GM12801 (cell line): ENCODE measurements around the gene KIFC3.

Experiments
- TF ChIP-seq, protein P1 (sequence below): IDR thresholded peaks from one replicate; pipeline ENCODE4 v1.5.1; 2011; ENCODE audit warnings: control low read depth; ENCODE audit not compliant: insufficient read length; ENCODE audit errors: extremely low read depth

The KIFC3 gene

DNA sequence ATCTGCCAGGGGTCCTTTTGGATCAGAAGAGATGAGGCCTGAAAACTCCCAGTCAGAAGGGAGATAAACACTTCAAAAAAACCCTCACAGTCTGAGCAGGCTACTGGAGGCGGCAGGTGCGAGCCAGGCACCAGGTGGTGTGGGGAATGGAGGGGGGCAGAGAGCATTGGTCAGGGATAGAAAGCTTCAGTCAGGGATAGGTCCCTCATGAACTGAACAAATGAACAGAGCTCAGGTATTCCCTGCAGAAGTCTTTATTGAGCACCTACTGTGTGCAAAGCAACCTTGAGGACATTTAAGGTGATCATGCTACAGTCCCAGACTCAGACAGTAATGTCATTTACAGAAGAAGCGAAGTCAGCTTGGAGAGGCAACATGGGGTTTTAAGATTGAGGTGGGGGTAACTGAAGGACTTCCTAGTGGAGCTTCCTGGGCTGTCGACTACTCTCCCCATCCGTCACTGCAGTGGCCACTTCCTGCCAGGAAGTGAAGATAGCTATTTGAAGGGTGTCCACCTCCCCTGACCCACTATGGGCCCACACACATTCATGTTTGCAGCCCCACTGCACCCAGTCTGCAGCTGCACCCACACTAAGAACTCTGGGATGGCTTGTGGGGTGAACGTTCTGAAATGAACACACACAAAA is 3.2 kb downstream of the KIFC3 start:
- TF ChIP-seq, protein P1, sequence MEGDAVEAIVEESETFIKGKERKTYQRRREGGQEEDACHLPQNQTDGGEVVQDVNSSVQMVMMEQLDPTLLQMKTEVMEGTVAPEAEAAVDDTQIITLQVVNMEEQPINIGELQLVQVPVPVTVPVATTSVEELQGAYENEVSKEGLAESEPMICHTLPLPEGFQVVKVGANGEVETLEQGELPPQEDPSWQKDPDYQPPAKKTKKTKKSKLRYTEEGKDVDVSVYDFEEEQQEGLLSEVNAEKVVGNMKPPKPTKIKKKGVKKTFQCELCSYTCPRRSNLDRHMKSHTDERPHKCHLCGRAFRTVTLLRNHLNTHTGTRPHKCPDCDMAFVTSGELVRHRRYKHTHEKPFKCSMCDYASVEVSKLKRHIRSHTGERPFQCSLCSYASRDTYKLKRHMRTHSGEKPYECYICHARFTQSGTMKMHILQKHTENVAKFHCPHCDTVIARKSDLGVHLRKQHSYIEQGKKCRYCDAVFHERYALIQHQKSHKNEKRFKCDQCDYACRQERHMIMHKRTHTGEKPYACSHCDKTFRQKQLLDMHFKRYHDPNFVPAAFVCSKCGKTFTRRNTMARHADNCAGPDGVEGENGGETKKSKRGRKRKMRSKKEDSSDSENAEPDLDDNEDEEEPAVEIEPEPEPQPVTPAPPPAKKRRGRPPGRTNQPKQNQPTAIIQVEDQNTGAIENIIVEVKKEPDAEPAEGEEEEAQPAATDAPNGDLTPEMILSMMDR: no peak

- TF ChIP-seq, protein P1: no peak
Observed at GRCh38 chr16:57798267-57798810, 4.0 kb downstream of the KIFC3 start.

- TF ChIP-seq, protein P1: no peak
Observed at GRCh38 chr16:57797526-57798266, 4.6 kb downstream of the KIFC3 start.

- TF ChIP-seq, protein P1: no peak
Observed at GRCh38 chr16:57797216-57797525, 5.1 kb downstream of the KIFC3 start.

DNA sequence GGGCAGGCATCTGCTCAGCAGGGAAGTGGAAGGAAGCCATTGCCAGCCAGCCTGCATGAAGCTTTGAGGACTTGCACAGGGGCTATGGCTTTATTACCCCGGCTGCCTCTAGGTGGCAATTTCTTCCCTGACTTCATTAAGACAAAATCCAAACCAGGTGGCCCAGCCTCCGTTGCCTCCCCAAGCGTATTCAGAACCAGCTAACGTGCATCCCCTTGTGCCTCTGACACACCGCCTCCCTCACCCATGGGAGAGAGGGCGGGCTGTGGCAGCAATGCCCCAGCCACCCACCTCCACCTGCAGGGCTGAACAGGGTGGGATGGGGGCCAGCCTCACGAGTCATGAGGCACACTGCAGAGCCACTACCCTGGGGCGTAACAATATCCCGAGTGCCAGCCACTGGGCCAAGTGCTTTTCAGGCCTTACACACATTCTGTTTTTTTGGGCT is 6.8 kb downstream of the KIFC3 start:
- TF ChIP-seq, protein P1: no peak

DNA sequence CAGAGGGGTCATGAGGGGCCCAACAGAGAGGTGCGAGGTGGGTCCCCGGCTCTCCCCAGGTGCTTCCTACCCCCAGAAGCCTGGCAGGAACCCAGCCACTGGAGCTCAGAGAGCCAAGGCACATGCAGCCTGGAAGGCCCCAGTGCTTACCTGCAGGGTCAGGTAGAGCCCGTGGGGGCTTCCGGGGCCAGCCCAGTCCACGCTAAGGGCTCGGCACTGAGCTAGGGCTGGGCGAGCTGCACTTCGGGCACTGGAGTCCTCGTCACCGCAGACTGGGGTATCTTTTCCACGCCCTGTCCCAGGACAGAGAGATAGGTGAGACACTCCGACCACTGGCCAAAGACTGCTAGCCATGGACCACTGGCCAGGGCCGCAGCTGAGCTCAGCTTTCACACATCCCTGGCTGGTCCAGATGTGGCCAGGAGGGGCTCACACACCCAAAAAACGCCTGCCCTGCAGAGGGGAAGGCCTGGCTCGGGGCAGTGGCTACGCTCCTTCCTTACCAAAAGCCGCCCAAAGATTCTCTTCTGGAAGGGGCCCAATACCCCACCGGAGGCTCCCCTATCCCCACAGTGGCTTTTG is 7.4 kb downstream of the KIFC3 start:
- TF ChIP-seq, protein P1: no peak

DNA sequence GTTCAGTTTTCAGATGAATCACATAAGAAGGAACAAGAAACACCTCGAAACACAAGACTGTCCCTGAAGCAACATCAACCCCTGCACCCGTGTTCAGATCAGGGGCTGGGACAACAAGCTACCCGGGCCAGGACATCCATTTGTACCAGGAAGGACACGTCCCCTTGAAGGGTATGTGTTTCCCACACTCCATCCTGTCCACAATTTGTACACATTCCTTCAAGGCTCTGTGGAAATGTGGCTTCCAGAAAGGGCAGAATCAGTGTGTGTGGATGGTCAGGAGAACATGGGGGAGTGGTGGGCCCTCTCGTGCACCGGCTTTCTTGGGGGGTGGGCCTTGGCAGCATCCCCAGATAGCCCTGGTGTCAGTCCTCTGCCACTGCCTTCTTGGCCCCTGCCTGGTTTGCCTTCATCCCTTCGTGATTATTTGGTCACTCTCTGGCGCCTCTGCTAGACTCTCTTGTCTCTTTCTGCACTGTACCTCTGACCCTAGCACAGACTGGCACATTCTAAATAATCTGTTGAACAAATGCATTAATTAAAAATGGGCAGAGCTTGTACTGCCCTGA is 10.3 kb downstream of the KIFC3 start:
- TF ChIP-seq, protein P1: no peak
